Left lung (tissue), 10 donors: ENCODE data around the gene S1PR2. TPM values are rescaled to one million over a fixed set of nuclear protein-coding genes. Genes with fewer than 3 reads are reported as not detected.

Experiments
- ATAC-seq: fragments of 200-7000 bp; cut with Tn5 transposase; one replicate; pipeline ENCODE4 v1.9.1; 2020; ENCODE audit warnings: moderate library complexity
- DNase-seq, 4 donors: peaks; one replicate each; pipeline ENCODE4 v3.0.0-alpha.2; 2013 to 2020
- H3K27ac ChIP-seq, 2 donors: fragments of 200-600 bp; sonication (generic) in 1 of 2; one replicate each; pipeline versions ENCODE4 v1.5.0 to v1.8.0; 2020 to 2021
- H3K27me3 ChIP-seq, 2 donors: fragments of 200-600 bp; sonication (generic) in 1 of 2; one replicate each; pipeline versions ENCODE4 v1.5.0 to v1.8.0; 2020 to 2021
- H3K36me3 ChIP-seq, 2 donors: fragments of 200-600 bp; sonication (generic) in 1 of 2; one replicate each; pipeline versions ENCODE4 v1.5.0 to v1.8.0; 2020 to 2021
- H3K4me1 ChIP-seq, 2 donors: fragments of 200-600 bp; one replicate each; pipeline ENCODE4 v1.8.0; 2021
- H3K4me3 ChIP-seq, 2 donors: fragments of 200-600 bp; sonication (generic) in 1 of 2; one replicate each; pipeline versions ENCODE4 v1.5.0 to v1.8.0; 2020 to 2021; ENCODE audit warnings: mild to moderate bottlenecking in 1 of 2
- H3K9me3 ChIP-seq, 2 donors: fragments of 200-600 bp; sonication (generic) in 1 of 2; one replicate each; pipeline versions ENCODE4 v1.5.0 to v1.8.0; 2020 to 2021
- CTCF ChIP-seq, 2 donors: fragments of 200-600 bp; sonication (generic) in 1 of 2; IDR thresholded peaks; one replicate each; pipeline versions ENCODE4 v1.5.0 to v1.8.0; 2021; ENCODE audit warnings: antibody characterized with exemption in 2 of 2
- intact Hi-C, 2 donors: fragments of 100-400 bp; cut with DNase I; formaldehyde crosslinking; loops; one replicate each; pipeline versions ENCODE4 v1.11.2 to v1.14.2; 2022
- polyA plus RNA-seq, 6 donors: library from polyadenylated mRNA; unstranded; fragments of 120-200 nt; gene quantifications; one replicate each; pipeline ENCODE4 v1.2.1, GENCODE V29; 2013; ENCODE audit not compliant: insufficient read length in 6 of 6
- total RNA-seq, 2 donors: library from RNA; stranded (reverse); fragmentation: NEBNext Ultra II Directional; extraction: Animal tissue kit (Norgen Biotek cat#: 25700); gene quantifications; one replicate each; pipeline ENCODE4 v1.2.1, GENCODE V29; 2021
- donor health status: DM: no; HTN: yes; CAD: no.
- donor health status: DM: no; HTN: no; CAD: no.

Gene S1PR2
- total and polyA plus RNA-seq, 8 donors = 25.6 to 47.6 (median 41.4) TPM

- DNase-seq = no peak
- intact Hi-C loops = loop anchor here (5.0 kb wide), 2 partner anchors 126 to 136 kb away; partner anchors contain the start of gene TYK2 (in 1 of the 2)
- no peak for TF ChIP-seq CTCF (IDR thresholded peaks at IDR 0.05)
- no peaks in the 10 kb centered on the region for H3K27me3 ChIP-seq
- H3K27ac ChIP-seq = no peak overlapping the region
- H3K4me3 ChIP-seq = no peak overlapping the region
- peaks cover 0 to 51% of the 10 kb centered on the region in 2 donors for H3K36me3 ChIP-seq
- no peaks in the 10 kb centered on the region for H3K9me3 ChIP-seq
- H3K4me1 ChIP-seq = peaks cover 0 to 26% of the 10 kb centered on the region in 2 donors
- no peak for ATAC-seq
Observed at GRCh38 chr19:10256551-10256950, 25.4 kb upstream of the S1PR2 start.

- H3K4me3 ChIP-seq = no peak overlapping the region
- no peaks in the 10 kb centered on the region for H3K9me3 ChIP-seq
- H3K27ac ChIP-seq = no peak overlapping the region
- ATAC-seq (no peak), DNase-seq (no peak)
- H3K4me1 ChIP-seq = peaks cover 3 to 31% of the 10 kb centered on the region in 2 donors
- no peaks in the 10 kb centered on the region for H3K27me3 ChIP-seq
- no peak for TF ChIP-seq CTCF (IDR thresholded peaks at IDR 0.05)
- intact Hi-C loops = loop anchor here (5.0 kb wide), 2 partner anchors 127 to 137 kb away; partner anchors contain the start of gene TYK2 (in 1 of the 2)
- peaks cover 0 to 51% of the 10 kb centered on the region in 2 donors for H3K36me3 ChIP-seq
Observed at GRCh38 chr19:10255358-10255757, 24.2 kb upstream of the S1PR2 start.

- H3K27me3 ChIP-seq = no peaks in the 10 kb centered on the region
- H3K4me1 ChIP-seq = peaks cover 3 to 29% of the 10 kb centered on the region in 2 donors
- TF ChIP-seq CTCF (IDR thresholded peaks at IDR 0.05) = no peak
- DNase-seq = no peak
- intact Hi-C loops = no loop called here
- H3K27ac ChIP-seq = no peak overlapping the region
- H3K36me3 ChIP-seq = peaks cover 0 to 51% of the 10 kb centered on the region in 2 donors
- H3K4me3 ChIP-seq = no peak overlapping the region
- no peak for ATAC-seq
- H3K9me3 ChIP-seq = no peaks in the 10 kb centered on the region
Observed at GRCh38 chr19:10254244-10254643, 23.1 kb upstream of the S1PR2 start.

- Histone ChIP-seq H3K4me3 (peak overlapping the region; percentile 80 to 81), H3K27me3 (no peaks in the 10 kb centered on the region), H3K9me3 (no peaks in the 10 kb centered on the region), H3K4me1 (peaks cover 3 to 27% of the 10 kb centered on the region in 2 donors), H3K27ac (peak overlapping the region in 1 of 2 donors; percentile 77), H3K36me3 (peaks cover 0 to 39% of the 10 kb centered on the region in 2 donors)
- TF ChIP-seq CTCF (IDR thresholded peaks at IDR 0.05) = no peak
- ATAC-seq (no peak), DNase-seq (no peak)
- intact Hi-C loops = no loop called here
Observed at GRCh38 chr19:10252707-10253106, 21.6 kb upstream of the S1PR2 start.

GRCh38 chr19:10251792-10252694 is 20.9 kb upstream of the S1PR2 start, which contains the start of gene MRPL4:
MRPL4 (plus strand) TSS chr19:10252214; CDS start chr19:10252254, 40 bp downstream.
- Histone ChIP-seq H3K36me3 (peaks cover 0 to 33% of the 10 kb centered on the region in 2 donors), H3K4me3 (peak within 1 kb of the TSS; percentile 80 to 81), H3K9me3 (no peaks in the 10 kb centered on the region), H3K27ac (peak within 1 kb of the TSS; percentile 53 to 77), H3K4me1 (peaks cover 3 to 27% of the 10 kb centered on the region in 2 donors), H3K27me3 (no peaks in the 10 kb centered on the region)
- peak; percentile 96 to 98 (median 96) for DNase-seq
- TF ChIP-seq CTCF (IDR thresholded peaks at IDR 0.05) = no peak
- ATAC-seq = peak; percentile 92
- intact Hi-C loops = no loop called here
